ENCODE data around the gene CCDC87. TPM values are rescaled to one million over a fixed set of nuclear protein-coding genes. Genes with fewer than 3 reads are reported as not detected.

CCDC87 gene
- total RNA-seq, 4 donors from 2014 or later, result 0.32 to 0.96 TPM; not detected in 2

DNA sequence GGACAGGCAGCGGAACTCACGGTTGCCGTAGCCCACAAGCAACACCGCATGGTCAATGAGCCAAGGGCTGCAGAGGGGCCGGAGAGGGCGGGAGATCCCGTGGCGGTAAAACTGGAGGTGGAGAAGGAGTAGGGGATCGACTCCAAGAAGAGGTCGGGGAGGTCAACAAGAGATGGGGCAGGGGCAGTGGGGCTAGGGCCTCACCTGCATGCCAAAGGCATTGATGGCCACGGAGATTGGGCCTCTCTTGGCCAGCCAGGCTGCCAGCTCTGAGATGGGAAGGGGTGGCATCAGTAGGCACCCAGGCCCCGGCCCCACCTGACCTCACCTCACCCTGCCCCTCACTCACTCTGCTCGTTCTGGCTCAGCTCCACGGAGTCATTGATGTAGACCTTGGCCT is 28.3 kb downstream of the CCDC87 start:
- Histone ChIP-seq H3K27ac (no peak overlapping the region), H3K27me3 (peaks cover 11% of the 10 kb centered on the region), H3K36me3 (no peaks in the 10 kb centered on the region), H3K4me1 (peaks cover 5 to 18% (median 13%) of the 10 kb centered on the region in 4 donors), H3K9me3 (no peaks in the 10 kb centered on the region), H3K4me3 (no peak overlapping the region)
- WGBS, 2 donors (ENCODE audit: low coverage in 1 of 2), result 86 to 91% methylated on average over 6 to 14 of the region's 14 CpGs
- TF ChIP-seq, protein P1, sequence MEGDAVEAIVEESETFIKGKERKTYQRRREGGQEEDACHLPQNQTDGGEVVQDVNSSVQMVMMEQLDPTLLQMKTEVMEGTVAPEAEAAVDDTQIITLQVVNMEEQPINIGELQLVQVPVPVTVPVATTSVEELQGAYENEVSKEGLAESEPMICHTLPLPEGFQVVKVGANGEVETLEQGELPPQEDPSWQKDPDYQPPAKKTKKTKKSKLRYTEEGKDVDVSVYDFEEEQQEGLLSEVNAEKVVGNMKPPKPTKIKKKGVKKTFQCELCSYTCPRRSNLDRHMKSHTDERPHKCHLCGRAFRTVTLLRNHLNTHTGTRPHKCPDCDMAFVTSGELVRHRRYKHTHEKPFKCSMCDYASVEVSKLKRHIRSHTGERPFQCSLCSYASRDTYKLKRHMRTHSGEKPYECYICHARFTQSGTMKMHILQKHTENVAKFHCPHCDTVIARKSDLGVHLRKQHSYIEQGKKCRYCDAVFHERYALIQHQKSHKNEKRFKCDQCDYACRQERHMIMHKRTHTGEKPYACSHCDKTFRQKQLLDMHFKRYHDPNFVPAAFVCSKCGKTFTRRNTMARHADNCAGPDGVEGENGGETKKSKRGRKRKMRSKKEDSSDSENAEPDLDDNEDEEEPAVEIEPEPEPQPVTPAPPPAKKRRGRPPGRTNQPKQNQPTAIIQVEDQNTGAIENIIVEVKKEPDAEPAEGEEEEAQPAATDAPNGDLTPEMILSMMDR (IDR thresholded peaks at IDR 0.05), result no peak
- TF ChIP-seq POLR2A (IDR thresholded peaks at IDR 0.05) (no peak), POLR2AphosphoS5 (IDR thresholded peaks at IDR 0.05) (no peak), EP300 (IDR thresholded peaks at IDR 0.05; ENCODE audit: low read depth) (no peak)
- intact Hi-C loops (cut with DNase I; ENCODE audit: low total_unique reads), result no loop called here
- DNase-seq, result no peak
- in situ Hi-C loops (cut with MboI; ENCODE audit: low pct_ligation_motif_present in 1 of 4, low pct_unique_long_range_greater_than_20kb in 1 of 4, low sequenced_read_pairs in 3 of 4), result loop anchor here in 2 of 4 donors (10.0 to 25.0 kb wide), 2 partner anchors 160 to 273 kb away; partner anchors contain the start of gene RCE1 (in 1 of the 2)

DNA sequence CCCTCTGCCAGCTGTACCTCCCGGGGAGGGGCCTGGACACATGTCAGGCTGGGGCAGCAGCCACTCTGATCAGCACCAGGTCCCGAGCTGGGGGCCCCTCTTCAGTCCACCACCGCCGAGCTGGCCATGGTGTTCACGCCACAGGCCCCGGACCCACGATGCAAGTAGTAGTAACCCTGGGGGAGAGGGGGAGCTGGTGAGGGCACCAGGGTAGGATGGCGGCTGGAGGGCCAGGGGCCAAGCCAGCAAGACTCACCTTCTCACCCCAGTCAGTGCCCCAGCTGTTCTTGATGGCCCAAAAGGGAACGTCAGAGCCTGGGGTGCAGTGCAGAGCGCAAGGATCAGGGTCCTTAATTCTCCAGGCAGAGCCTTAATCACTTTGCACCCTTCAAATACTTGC is 29.0 kb downstream of the CCDC87 start:
- peaks cover 18% of the 10 kb centered on the region for H3K27me3 ChIP-seq
- peaks cover 8 to 24% (median 19%) of the 10 kb centered on the region in 4 donors for H3K4me1 ChIP-seq
- 90% methylated on average over 5 of the region's 10 CpGs; no CpG with 5 or more reads in 1 of the 2 donors for WGBS, 2 donors (ENCODE audit: low coverage in 1 of 2)
- H3K9me3 ChIP-seq, result no peaks in the 10 kb centered on the region
- DNase-seq, result no peak
- intact Hi-C loops (cut with DNase I; ENCODE audit: low total_unique reads), result no loop called here
- TF ChIP-seq, protein P1 (IDR thresholded peaks at IDR 0.05), result no peak
- TF ChIP-seq POLR2AphosphoS5 (IDR thresholded peaks at IDR 0.05) (no peak), POLR2A (IDR thresholded peaks at IDR 0.05) (no peak), EP300 (IDR thresholded peaks at IDR 0.05; ENCODE audit: low read depth) (no peak)
- no peak overlapping the region for H3K4me3 ChIP-seq
- in situ Hi-C loops (cut with MboI; ENCODE audit: low pct_ligation_motif_present in 1 of 4, low pct_unique_long_range_greater_than_20kb in 1 of 4, low sequenced_read_pairs in 3 of 4), result loop anchor here in 2 of 4 donors (10.0 to 25.0 kb wide), 2 partner anchors 159 to 273 kb away; partner anchors contain the start of gene RCE1 (in 1 of the 2)
- H3K27ac ChIP-seq, result no peak overlapping the region
- H3K36me3 ChIP-seq, result no peaks in the 10 kb centered on the region

DNA sequence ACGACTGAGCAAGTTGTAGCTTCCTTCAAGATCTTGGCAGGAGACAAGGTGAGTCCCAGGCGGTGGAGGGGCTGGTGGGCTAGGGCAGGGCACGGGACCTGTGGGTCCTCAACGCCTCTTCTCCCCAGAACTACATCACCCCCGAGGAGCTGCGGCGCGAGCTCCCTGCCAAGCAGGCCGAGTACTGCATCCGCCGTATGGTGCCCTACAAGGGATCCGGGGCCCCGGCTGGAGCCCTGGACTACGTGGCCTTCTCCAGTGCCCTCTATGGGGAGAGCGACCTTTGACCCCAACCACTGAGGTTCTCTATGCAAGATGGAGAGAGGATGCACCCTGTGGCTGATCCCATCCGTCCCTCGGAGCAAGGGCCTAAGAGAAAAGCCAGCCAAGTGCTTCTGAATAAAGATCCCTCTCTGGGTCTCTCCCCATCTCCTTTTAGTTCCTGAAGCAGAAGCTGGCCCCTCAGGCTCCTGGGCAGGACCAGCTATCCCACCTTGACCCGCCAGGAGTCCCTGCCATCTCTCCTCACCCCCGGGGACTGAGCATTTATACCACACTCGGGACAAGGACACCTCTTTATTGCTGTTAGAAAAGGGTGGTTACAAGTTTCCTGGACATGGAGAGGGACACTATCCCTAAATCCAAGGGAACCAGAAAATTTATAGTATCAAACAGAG is 29.8 kb downstream of the CCDC87 start:
- Histone ChIP-seq H3K27ac (no peak overlapping the region), H3K36me3 (no peaks in the 10 kb centered on the region), H3K9me3 (no peaks in the 10 kb centered on the region), H3K4me3 (no peak overlapping the region), H3K4me1 (peaks cover 11 to 18% (median 13%) of the 10 kb centered on the region in 4 donors), H3K27me3 (peaks cover 20% of the 10 kb centered on the region)
- intact Hi-C loops (cut with DNase I; ENCODE audit: low total_unique reads), result no loop called here
- in situ Hi-C loops (cut with MboI; ENCODE audit: low pct_ligation_motif_present in 1 of 4, low pct_unique_long_range_greater_than_20kb in 1 of 4, low sequenced_read_pairs in 3 of 4), result loop anchor here in 2 of 4 donors (10.0 to 25.0 kb wide), 2 partner anchors 158 to 274 kb away; partner anchors contain the start of gene RCE1 (in 1 of the 2)
- 84 to 92% methylated on average over 10 to 20 of the region's 20 CpGs for WGBS, 2 donors (ENCODE audit: low coverage in 1 of 2)
- no peak for DNase-seq
- TF ChIP-seq EP300 (IDR thresholded peaks at IDR 0.05; ENCODE audit: low read depth), result no peak
- TF ChIP-seq POLR2A (IDR thresholded peaks at IDR 0.05), result no peak
- no peak for TF ChIP-seq POLR2AphosphoS5 (IDR thresholded peaks at IDR 0.05)
- TF ChIP-seq, protein P1 (IDR thresholded peaks at IDR 0.05), result no peak

DNA sequence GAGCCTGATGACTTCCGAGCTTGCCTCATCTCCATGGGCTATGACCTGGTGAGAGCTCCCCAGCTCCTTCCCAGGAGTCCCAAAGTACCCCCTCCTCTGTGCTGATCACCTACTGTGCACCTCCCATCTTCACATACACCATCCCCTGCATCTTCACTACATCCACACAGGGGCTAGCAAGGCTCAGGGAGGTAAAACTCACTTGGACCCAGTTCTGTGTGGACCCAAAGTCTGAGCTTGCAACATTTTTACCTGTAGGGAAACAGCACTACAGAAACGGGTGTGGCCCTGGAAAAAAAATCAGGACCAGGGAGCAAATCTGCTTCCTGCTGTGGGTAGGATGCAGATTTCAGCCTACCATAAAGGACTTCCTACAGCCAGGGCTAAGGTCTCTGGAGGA is 30.6 kb downstream of the CCDC87 start:
- H3K27me3 ChIP-seq, result peaks cover 22% of the 10 kb centered on the region
- no peaks in the 10 kb centered on the region for H3K9me3 ChIP-seq
- peaks cover 6 to 11% (median 8%) of the 10 kb centered on the region in 4 donors for H3K4me1 ChIP-seq
- H3K36me3 ChIP-seq, result no peaks in the 10 kb centered on the region
- no peak overlapping the region for H3K4me3 ChIP-seq
- no peak overlapping the region for H3K27ac ChIP-seq
- TF ChIP-seq EP300 (IDR thresholded peaks at IDR 0.05; ENCODE audit: low read depth), result no peak
- TF ChIP-seq, protein P1 (IDR thresholded peaks at IDR 0.05), result no peak
- TF ChIP-seq POLR2AphosphoS5 (IDR thresholded peaks at IDR 0.05), result no peak
- no peak for TF ChIP-seq POLR2A (IDR thresholded peaks at IDR 0.05)
- intact Hi-C loops (cut with DNase I; ENCODE audit: low total_unique reads) (no loop called here), in situ Hi-C loops (cut with MboI; ENCODE audit: low pct_ligation_motif_present in 1 of 4, low pct_unique_long_range_greater_than_20kb in 1 of 4, low sequenced_read_pairs in 3 of 4) (loop anchor here in 2 of 4 donors (10.0 to 25.0 kb wide), 2 partner anchors 157 to 275 kb away; partner anchors contain the start of gene RCE1 (in 1 of the 2))
- 60% methylated on average over 2 of the region's 2 CpGs; no CpG with 5 or more reads in 1 of the 2 donors for WGBS, 2 donors (ENCODE audit: low coverage in 1 of 2)
- DNase-seq, result no peak

All from transverse colon (tissue), 4 donors.